NB4 (cell line): ENCODE data around the gene CCDC18.
"Not testable (repeated sequence)": the region's sequence is repeated elsewhere in the genome, so short reads cannot be mapped to it uniquely, and the experiment has no call there.

Experiments used
- MYC ChIP-seq: IDR thresholded peaks from 2 replicates; pipeline ENCODE4 v1.6.1; 2011; ENCODE audit warnings: low read depth, low read length
- POLR2A ChIP-seq: IDR thresholded peaks from 2 replicates; pipeline ENCODE4 v1.6.1; 2011; ENCODE audit warnings: mild to moderate bottlenecking; ENCODE audit not compliant: insufficient read length; ENCODE audit errors: extremely low read depth
- TF ChIP-seq, protein P1 (sequence below): IDR thresholded peaks from one replicate; pipeline ENCODE4 v1.5.1; 2012; ENCODE audit warnings: low read depth, low read length

DNA sequence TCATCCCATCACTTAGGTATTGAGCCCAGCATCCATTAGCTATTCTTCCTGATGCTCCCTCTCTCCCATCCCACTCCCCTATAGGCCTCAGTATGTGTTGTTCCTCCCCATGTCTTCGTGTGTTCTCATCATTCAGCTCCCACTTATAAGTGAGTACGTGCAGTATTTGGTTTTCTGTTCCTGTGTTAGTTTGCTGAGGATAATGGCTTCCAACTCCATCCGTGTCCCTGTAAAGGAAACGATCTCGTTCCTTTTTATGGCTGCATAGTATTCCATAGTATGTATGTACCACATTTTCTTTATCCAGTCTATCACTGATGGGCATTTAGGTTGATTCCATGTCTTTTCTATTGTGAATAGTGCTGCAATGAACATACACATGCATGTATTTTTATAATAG lies 40.2 kb downstream of the CCDC18 start:
- TF ChIP-seq, protein P1, sequence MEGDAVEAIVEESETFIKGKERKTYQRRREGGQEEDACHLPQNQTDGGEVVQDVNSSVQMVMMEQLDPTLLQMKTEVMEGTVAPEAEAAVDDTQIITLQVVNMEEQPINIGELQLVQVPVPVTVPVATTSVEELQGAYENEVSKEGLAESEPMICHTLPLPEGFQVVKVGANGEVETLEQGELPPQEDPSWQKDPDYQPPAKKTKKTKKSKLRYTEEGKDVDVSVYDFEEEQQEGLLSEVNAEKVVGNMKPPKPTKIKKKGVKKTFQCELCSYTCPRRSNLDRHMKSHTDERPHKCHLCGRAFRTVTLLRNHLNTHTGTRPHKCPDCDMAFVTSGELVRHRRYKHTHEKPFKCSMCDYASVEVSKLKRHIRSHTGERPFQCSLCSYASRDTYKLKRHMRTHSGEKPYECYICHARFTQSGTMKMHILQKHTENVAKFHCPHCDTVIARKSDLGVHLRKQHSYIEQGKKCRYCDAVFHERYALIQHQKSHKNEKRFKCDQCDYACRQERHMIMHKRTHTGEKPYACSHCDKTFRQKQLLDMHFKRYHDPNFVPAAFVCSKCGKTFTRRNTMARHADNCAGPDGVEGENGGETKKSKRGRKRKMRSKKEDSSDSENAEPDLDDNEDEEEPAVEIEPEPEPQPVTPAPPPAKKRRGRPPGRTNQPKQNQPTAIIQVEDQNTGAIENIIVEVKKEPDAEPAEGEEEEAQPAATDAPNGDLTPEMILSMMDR = not testable (repeated sequence)
- not testable (repeated sequence) for TF ChIP-seq POLR2A, MYC
